Limb (tissue), 2 donors: ENCODE data around the gene ZNF385B.

Source experiments
- DNase-seq, 2 donors: peaks; one replicate each; pipeline ENCODE4 v3.0.0-alpha.2; 2016; ENCODE audit errors: extremely low spot score in 2 of 2

ZNF385B gene

GRCh38 chr2:179592167-179592936, 269.1 kb downstream of the ZNF385B start:
- DNase-seq: no peak

GRCh38 chr2:179591690-179592089, 269.7 kb downstream of the ZNF385B start:
- DNase-seq: no peak

DNA sequence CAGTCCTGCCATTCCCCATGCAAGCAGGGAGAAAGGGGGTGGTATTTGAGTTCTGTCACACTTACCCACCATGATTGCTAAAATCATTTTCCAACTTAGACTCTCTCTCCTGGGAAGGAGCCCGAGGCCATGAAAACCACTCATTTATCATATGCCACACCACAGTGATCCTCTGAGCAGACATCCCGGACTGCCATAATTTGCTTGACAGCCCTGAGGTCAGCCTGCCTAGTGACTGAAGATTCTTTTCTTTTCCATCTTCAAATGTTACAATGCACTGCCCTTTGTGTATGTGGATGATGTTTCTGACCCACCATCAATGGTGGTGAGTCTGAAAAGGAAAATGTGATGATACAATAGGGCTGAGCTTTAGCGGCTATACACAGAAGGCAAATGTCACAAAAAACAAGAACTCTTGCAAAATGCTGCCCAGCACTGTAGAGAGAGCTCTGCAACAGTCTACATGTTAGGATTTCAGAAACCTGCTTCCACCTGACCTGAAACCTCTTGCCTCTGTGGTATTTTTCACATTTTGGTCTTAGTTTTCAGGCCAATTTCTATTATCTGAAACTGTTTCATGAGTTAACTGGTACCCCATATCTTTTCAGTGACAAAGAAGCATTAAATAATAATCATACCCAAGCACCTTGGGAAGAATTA, 272.8 kb downstream of the ZNF385B start:
- no peak for DNase-seq

GRCh38 chr2:179584760-179585159, 276.7 kb downstream of the ZNF385B start:
- DNase-seq: no peak

DNA sequence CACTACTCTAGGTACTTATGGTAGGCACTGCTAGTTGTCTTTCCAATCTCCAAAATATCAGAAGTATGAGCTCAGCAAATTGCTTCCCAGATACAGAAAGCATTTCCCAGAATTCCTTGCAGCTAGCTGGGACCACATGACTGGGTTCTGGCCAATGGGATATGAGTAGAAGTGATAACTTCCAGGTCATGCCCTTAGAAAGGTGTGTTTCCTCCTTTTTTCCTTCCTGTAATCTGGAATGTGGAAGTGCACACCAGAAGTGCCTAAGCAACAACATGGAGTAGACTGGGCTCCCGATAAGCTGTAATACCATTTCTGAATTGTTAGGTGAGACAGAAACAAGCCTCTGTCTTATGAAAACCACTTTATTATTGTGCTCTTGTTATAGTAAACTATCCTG, 279.8 kb downstream of the ZNF385B start:
- no peak for DNase-seq

DNA sequence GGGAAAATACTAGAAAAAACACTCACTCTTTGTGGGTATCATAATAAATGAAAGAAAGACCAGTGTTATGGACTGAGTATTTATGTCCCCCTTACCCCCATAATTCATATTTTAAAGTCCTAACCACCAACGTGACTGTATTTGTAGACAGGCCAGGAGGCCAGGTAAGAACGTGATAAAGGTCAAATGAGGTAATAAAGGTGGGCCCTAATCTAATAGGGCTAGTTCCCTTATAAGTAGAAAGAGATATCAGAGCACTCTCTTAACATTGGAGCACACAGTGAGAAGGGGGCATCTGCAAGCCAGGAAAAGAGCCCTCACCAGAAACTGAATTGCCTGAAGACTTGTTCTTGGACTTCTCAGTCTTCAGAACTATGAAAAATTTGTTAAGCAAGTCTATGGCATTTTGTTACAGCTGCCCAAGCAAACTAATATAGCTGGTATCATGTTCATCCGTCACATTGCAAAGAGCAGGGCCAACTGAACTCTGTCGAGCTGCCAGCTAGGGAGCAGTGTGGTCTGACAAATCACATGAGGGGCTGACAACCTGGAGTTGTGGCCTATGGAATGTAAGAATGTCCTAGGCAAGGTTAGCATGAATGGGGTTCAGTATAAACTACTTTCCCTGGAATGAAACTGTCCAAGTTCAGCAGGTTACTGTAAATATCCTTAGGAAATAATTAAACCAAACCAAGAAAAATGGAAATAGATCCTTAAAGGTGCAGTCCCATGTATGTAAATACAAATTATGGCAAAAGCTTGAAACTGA, 280.9 kb downstream of the ZNF385B start:
- no peak for DNase-seq

- no peak for DNase-seq
Observed at GRCh38 chr2:179579800-179580199, 281.6 kb downstream of the ZNF385B start.

DNA sequence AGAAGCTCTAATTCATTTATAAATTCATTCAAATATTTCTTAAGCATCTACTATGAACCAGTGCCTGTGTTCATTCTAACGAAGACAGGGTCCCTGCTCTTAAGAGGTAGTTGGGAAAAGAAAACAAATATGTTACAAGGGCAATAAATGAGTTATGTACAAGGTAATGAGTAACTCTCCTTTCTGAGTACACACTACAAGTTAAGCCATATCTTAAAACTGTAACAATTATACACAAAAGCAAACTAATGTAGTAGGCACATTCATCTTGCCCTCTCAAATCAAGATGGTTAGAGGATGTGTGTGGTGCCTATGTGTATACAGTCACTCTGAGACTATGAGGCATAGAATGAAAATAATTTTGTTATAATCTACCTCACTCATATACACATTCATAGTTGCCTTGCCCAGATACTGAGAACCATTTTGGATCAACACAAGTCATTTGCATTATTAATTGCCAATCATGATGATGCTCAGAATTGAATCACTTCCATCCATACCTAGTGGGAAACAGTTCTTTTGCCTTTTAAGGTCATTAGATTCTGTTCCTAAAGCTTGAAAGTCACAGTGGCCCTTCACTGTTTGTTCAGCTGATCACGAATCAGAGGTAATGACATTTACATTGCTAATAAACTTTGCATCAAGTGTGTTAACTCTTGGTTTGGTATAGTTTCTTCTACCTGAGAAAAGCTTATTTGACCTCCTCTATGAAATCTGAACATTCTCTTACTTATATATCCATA, 283.1 kb downstream of the ZNF385B start:
- DNase-seq: no peak

DNA sequence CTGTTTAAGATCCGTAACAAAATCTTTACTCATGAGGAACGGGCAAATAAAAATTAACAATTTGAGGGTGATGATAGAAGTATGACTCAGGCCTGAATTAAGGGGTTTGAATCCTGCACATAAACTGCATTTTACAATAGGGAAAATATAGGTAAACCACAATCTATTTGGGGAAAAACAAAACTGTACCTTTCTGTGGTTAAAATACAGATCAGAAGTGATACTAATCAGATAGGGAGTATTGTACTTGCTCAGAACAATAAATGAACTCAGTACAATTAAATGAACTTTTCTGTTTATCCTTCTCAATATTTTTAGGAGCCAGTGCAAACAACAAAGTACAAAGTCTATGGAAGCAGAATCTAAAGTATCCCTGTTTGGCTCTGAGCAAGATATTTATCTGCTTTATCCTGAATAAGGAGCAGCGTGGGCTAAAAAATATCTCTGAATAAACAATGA, 287.3 kb downstream of the ZNF385B start:
- DNase-seq: no peak

GRCh38 chr2:179572544-179572943, 288.9 kb downstream of the ZNF385B start:
- DNase-seq: no peak

- no peak for DNase-seq
Observed at GRCh38 chr2:179571721-179572120, 289.7 kb downstream of the ZNF385B start.

- DNase-seq: no peak
Observed at GRCh38 chr2:179571252-179571651, 290.2 kb downstream of the ZNF385B start.

DNA sequence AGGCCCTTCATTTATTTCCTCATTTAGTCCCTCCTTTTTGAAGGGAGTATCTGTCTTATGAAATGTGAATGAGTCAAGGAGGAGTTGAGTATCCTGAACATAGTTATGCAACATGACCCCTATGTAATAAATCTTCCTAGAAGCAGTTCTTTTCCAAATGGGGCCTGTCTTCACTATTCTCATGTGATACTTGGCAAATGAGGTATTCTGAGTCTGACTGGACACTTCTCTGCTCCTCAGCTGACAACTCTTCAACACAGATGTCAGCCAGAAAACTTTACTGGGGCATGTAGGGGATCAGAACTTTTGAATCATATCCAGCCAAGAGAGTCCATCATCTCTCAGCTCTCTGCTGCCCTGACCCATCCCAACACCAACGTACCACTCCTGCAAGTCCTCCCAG, 291.6 kb downstream of the ZNF385B start:
- DNase-seq: no peak

GRCh38 chr2:179565807-179566206, 295.6 kb downstream of the ZNF385B start:
- DNase-seq: no peak

DNA sequence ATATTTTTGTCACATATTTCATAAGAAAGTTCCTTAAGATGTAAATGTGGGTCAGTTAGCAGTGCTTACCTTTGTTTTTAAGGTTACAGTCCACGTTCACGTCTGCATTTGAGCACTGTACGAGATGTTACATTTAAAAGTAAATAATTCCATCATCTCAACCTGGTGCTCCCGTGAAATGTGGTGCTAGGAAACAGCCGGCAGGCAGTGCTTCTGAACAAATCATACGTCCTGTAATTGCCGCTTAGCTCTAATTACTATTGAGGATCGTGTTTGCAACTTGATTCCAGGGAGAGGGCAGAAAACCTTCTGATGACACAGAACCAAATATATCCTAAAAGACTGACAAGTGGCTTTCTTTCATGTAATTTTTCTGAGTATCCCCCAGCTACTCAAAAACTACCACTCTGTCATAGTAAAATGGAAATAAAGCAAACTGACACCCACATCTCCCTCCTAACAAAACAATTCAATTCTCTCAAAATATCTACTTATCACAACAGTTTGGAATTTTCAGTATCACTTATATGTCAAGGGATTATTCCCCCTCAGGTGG, 299.0 kb downstream of the ZNF385B start:
- DNase-seq: no peak

DNA sequence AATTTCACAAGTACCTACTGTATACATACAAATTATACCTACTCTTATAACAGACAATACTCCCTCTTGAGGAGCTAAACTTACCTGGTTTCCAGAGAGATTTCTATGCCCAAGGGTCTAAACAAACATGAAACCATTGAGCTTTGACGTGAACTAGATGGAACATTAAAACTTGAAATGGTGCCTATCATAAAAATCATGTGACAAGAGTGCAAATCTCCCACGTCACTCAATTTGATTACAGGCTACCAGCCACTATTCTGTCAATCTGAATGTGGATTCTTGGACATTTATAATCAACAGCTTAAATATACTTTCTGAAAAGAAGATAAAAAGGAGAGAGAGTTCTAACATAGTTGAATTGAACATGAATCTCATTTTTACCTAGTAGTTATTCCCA, 299.7 kb downstream of the ZNF385B start:
- DNase-seq: no peak

GRCh38 chr2:179560257-179560735, 301.1 kb downstream of the ZNF385B start:
- no peak for DNase-seq

DNA sequence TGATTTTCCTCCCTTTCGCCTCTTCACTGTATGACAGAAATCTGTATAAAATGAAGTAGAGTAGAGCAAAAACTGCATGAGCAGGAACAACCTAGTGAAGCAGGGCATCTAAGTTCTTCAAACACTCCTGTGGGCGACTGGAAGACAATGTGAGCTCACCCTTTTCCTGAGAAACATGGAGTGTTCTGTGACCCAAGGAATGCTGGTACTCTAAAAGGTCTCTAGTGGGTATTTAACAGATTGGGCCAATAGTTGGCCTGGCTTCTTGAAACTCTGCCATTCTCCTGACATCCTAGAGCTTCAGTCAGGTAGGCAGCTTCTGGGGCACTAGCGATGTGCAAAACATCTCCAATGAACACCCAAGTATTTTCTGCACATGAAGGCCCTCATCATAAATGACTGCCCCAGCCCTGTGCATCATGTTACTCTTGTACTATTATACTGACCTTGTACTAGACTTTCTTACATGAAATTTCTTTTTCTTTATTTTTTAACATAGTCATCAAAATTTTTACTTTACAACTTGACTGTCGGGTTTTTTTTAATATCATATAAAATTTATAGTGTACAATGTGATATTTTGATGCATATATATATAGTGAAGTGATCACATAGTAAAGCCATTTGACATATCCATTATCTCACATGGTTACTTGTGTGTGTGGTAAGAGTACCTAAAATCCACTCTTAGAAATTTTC, 302.2 kb downstream of the ZNF385B start:
- no peak for DNase-seq

DNA sequence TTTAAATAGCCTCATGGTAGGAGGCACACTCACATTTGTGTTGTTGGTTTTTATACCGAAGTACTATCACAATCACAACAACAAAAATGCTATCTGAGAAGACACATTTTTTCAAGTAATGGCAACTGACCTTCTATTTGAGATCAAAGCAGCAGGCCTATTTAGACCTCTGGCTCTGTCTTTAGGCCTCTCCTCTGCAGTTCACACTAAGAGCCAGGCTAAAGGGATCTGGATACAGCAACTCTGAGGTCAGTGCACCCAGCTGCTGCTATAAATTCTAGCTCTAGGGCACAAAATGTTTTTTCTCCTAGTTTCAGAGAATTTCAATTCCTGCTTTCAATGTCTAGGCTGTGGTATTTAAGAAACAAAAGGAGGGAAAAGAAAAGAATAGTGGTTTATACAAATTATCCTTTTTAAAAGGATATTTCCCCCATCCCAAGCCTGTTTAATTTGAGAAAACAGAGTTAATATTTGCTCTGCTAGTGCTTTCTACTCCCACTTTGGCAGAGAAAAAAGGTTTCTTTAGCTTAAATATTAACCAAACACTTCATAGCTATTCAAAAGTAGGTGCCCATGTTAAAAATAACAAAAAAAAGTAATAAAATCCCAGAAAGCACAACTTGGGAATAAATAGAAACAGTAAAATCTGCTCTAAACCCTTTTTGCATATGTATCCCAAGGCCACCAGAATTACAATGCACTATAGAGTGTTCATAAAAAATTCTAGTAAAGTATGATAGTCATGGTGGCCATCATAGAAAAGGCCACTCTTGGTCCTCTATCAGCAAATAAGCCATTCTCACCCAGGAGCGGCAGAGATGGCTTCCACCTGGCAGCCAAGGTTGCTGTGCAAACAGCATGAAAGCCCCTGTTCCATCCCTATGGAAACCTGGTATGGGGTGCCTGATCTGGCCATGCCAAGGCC, 303.1 kb downstream of the ZNF385B start:
- DNase-seq: no peak
